SKM-1 (cell line): ENCODE measurements around the gene VPS37C.
A peak's percentile ranks its signal among the peaks of the same experiment; 100 is the strongest.
"Not testable (repeated sequence)": the region's sequence is repeated elsewhere in the genome, so short reads cannot be mapped to it uniquely, and the experiment has no call there.

Experiments
- DNase-seq: peaks from one replicate; lab custom pipeline; 2025; ENCODE audit not compliant: unreplicated experiment; lab: John Stamatoyannopoulos, UW

The VPS37C gene

GRCh38 chr11:61176446-61176845 is 15.2 kb upstream of the VPS37C start:
- DNase-seq: no peak

GRCh38 chr11:61174949-61175348 is 13.7 kb upstream of the VPS37C start:
- no peak for DNase-seq

- no peak for DNase-seq
Measured at GRCh38 chr11:61174273-61174672, 13.0 kb upstream of the VPS37C start.

- DNase-seq: no peak
Measured at GRCh38 chr11:61173456-61173855, 12.2 kb upstream of the VPS37C start.

GRCh38 chr11:61172888-61173287 is 11.7 kb upstream of the VPS37C start:
- no peak for DNase-seq

GRCh38 chr11:61172356-61172755 is 11.1 kb upstream of the VPS37C start:
- no peak for DNase-seq

- no peak for DNase-seq
Measured at GRCh38 chr11:61171907-61172306, 10.7 kb upstream of the VPS37C start.

- DNase-seq: no peak
Measured at GRCh38 chr11:61170566-61170965, 9.3 kb upstream of the VPS37C start.

GRCh38 chr11:61168800-61169199 is 7.6 kb upstream of the VPS37C start:
- peak; percentile 60 for DNase-seq

- DNase-seq: no peak
Measured at GRCh38 chr11:61168042-61168688, 6.9 kb upstream of the VPS37C start.

GRCh38 chr11:61166331-61166730 is 5.1 kb upstream of the VPS37C start:
- not testable (repeated sequence) for DNase-seq

- DNase-seq: not testable (repeated sequence)
Measured at GRCh38 chr11:61165785-61166184, 4.6 kb upstream of the VPS37C start.

- peak; percentile 31 for DNase-seq
Measured at GRCh38 chr11:61164606-61165424, 3.6 kb upstream of the VPS37C start.

GRCh38 chr11:61163714-61164605 is 2.7 kb upstream of the VPS37C start:
- no peak for DNase-seq

GRCh38 chr11:61163021-61163420 is 1.8 kb upstream of the VPS37C start:
- no peak for DNase-seq

- no peak for DNase-seq
Measured at GRCh38 chr11:61162092-61162941, 1.1 kb upstream of the VPS37C start.

GRCh38 chr11:61160487-61161189 is 588 bp downstream of the VPS37C start:
- DNase-seq: no peak

- DNase-seq: no peak
Measured at GRCh38 chr11:61158691-61159381, 2.4 kb downstream of the VPS37C start.

- DNase-seq: no peak
Measured at GRCh38 chr11:61157743-61158142, 3.5 kb downstream of the VPS37C start.
